IMR-90 (cell line): Measurements from ENCODE around the gene CHN2. TPM values are rescaled to one million over a fixed set of nuclear protein-coding genes. Genes with fewer than 3 reads are reported as not detected.

Experiments used
- ATAC-seq: fragments of 200-7000 bp; cut with Tn5 transposase; 2 replicates; pipeline ENCODE4 v1.9.1; 2020; ENCODE audit warnings: low read depth, mild to moderate bottlenecking, moderate library complexity
- BruUV-seq: library from RNA; stranded (reverse); fragments of 400-500 nt; replicated peaks from 2 replicates; lab custom pipeline; 2021; lab: Mats Ljungman, UMichigan
- CTCF ChIA-PET: fragments of 300-600 bp; formaldehyde crosslinking; extraction: SDS; loops from one replicate; lab custom pipeline; 2021; ENCODE audit warnings: antibody characterized with exemption; lab: Yijun Ruan, JAX
- POLR2A ChIA-PET: fragments of 300-600 bp; sonication (Branson Sonifier 250); formaldehyde crosslinking; loops from one replicate; lab custom pipeline; 2022; ENCODE audit warnings: antibody characterized with exemption; ENCODE audit not compliant: unreplicated experiment; lab: Charles Lee
- DNase-seq: peaks from one replicate; pipeline ENCODE4 v3.0.0; 2013
- H2AFZ ChIP-seq: replicated peaks from 2 replicates; pipeline ENCODE3; 2013; ENCODE audit warnings: low read length, mild to moderate bottlenecking; ENCODE audit not compliant: poor library complexity
- H2AK5ac ChIP-seq: 2 replicates; pipeline ENCODE4 v1.6.1; 2013; ENCODE audit warnings: low read depth, low read length, inconsistent platforms
- H2AK9ac ChIP-seq: replicated peaks from 2 replicates; pipeline ENCODE3; 2013; ENCODE audit warnings: mild to moderate bottlenecking, low read depth, low read length, moderate library complexity; ENCODE audit not compliant: poor library complexity
- H2BK120ac ChIP-seq: 2 replicates; pipeline ENCODE4 v1.6.1; 2013; ENCODE audit warnings: low read depth, low read length, inconsistent platforms
- H2BK15ac ChIP-seq: 3 replicates; pipeline ENCODE4 v1.6.1; 2013; ENCODE audit warnings: low read depth, low read length, inconsistent platforms
- H2BK20ac ChIP-seq: 2 replicates; pipeline ENCODE4 v1.6.1; 2013; ENCODE audit warnings: low read depth, mild to moderate bottlenecking, inconsistent platforms, low read length, moderate library complexity
- H2BK5ac ChIP-seq: 2 replicates; pipeline ENCODE4 v1.6.1; 2013; ENCODE audit warnings: mild to moderate bottlenecking, low read depth, low read length, inconsistent platforms; ENCODE audit not compliant: poor library complexity, severe bottlenecking
- H3K14ac ChIP-seq: replicated peaks from 2 replicates; pipeline ENCODE4 v1.6.1; 2013; ENCODE audit warnings: low read depth, low read length, inconsistent platforms
- H3K18ac ChIP-seq: 2 replicates; pipeline ENCODE4 v1.6.1; 2013; ENCODE audit warnings: low read depth, low read length, control low read depth
- H3K23ac ChIP-seq: 2 replicates; pipeline ENCODE4 v1.6.1; 2013; ENCODE audit warnings: low read depth, low read length, inconsistent platforms
- H3K27ac ChIP-seq: 2 replicates; pipeline ENCODE4 v1.5.1; 2013; ENCODE audit warnings: mild to moderate bottlenecking, control low read depth, low read length; ENCODE audit not compliant: insufficient read depth
- H3K27me3 ChIP-seq: 2 replicates; pipeline ENCODE4 v1.6.1; 2013; ENCODE audit warnings: low read length; ENCODE audit not compliant: control insufficient read depth, insufficient read depth
- H3K36me3 ChIP-seq: 2 replicates; pipeline ENCODE4 v1.6.1; 2013; ENCODE audit warnings: low read length, mixed read lengths; ENCODE audit not compliant: control insufficient read depth, insufficient read depth
- H3K4ac ChIP-seq: 2 replicates; pipeline ENCODE4 v1.6.1; 2013; ENCODE audit warnings: low read depth, low read length, inconsistent platforms
- H3K4me1 ChIP-seq: 2 replicates; pipeline ENCODE4 v1.6.1; 2013; ENCODE audit warnings: low read length, mixed read lengths; ENCODE audit not compliant: control insufficient read depth, insufficient read depth
- H3K4me2 ChIP-seq: 2 replicates; pipeline ENCODE4 v1.6.1; 2013; ENCODE audit warnings: low read depth, mild to moderate bottlenecking, control low read depth, low read length, moderate library complexity
- H3K4me3 ChIP-seq: 2 replicates; pipeline ENCODE4 v1.5.1; 2013; ENCODE audit warnings: low read depth, mild to moderate bottlenecking, control low read depth, low read length, moderate library complexity; ENCODE audit not compliant: insufficient read depth
- H3K56ac ChIP-seq: 2 replicates; pipeline ENCODE4 v1.6.1; 2013; ENCODE audit warnings: low read length, inconsistent platforms; ENCODE audit not compliant: insufficient read depth; ENCODE audit errors: extremely low read depth
- H3K79me1 ChIP-seq, 2 experiments: 2 replicates each; pipeline ENCODE4 v1.6.1; 2013; ENCODE audit warnings: low read length in 2 of 2, inconsistent platforms in 1 of 2, low read depth in 1 of 2
- H3K9ac ChIP-seq: 2 replicates; pipeline ENCODE4 v1.6.1; 2013; ENCODE audit warnings: low read depth, low read length, control low read depth
- H3K9me1 ChIP-seq: 2 replicates; pipeline ENCODE4 v1.6.1; 2013; ENCODE audit warnings: low read length, inconsistent platforms; ENCODE audit not compliant: insufficient read depth
- H3K9me3 ChIP-seq: 2 replicates; pipeline ENCODE4 v1.6.1; 2013; ENCODE audit warnings: low read length; ENCODE audit not compliant: control insufficient read depth, insufficient read depth
- H4K20me1 ChIP-seq: 2 replicates; pipeline ENCODE4 v1.6.1; 2013; ENCODE audit warnings: low read length, inconsistent platforms; ENCODE audit not compliant: insufficient read depth
- H4K5ac ChIP-seq: 2 replicates; pipeline ENCODE4 v1.6.1; 2013; ENCODE audit warnings: mild to moderate bottlenecking, low read depth, low read length, control low read depth
- H4K8ac ChIP-seq, 2 experiments: 2 replicates each; pipeline ENCODE4 v1.6.1; 2013; ENCODE audit warnings: low read depth in 2 of 2, low read length in 2 of 2, control low read depth in 1 of 2, inconsistent platforms in 1 of 2
- H4K91ac ChIP-seq: 2 replicates; pipeline ENCODE4 v1.6.1; 2013; ENCODE audit warnings: low read depth, low read length, inconsistent platforms; ENCODE audit not compliant: insufficient read depth
- CHD1 ChIP-seq: IDR thresholded peaks from 2 replicates; pipeline ENCODE4 v1.6.1; 2012; ENCODE audit warnings: low read depth, low read length, improper control_type of control experiment
- MAZ ChIP-seq: IDR thresholded peaks from 2 replicates; pipeline ENCODE4 v1.6.1; 2012; ENCODE audit warnings: low read depth, mild to moderate bottlenecking, low read length, improper control_type of control experiment, moderate library complexity, borderline replicate concordance
- RCOR1 ChIP-seq: IDR thresholded peaks from 2 replicates; pipeline ENCODE4 v1.6.1; 2012; ENCODE audit warnings: mild to moderate bottlenecking, low read length, improper control_type of control experiment; ENCODE audit not compliant: insufficient replicate concordance
- WGBS, 2 experiments: methylation state at CpG; one replicate each; pipeline versions ENCODE4 v1.1.5 to v1.1.7; 2013; ENCODE audit warnings: missing lambda C conversion rate in 2 of 2; ENCODE audit not compliant: insufficient read length in 1 of 2; ENCODE audit errors: extremely low coverage in 2 of 2; 5-methylcytosine and 5-hydroxymethylcytosine counted together
- dilution Hi-C: fragments of 300-500 bp; cut with HindIII; formaldehyde crosslinking; loops from one replicate; pipeline ENCODE4 v1.14.3; 2018; ENCODE audit warnings: low sequenced_read_pairs; ENCODE audit not compliant: unreplicated experiment
- in situ Hi-C: fragments of 300-500 bp; cut with MboI; formaldehyde crosslinking; loops from 3 replicates; pipeline ENCODE4 v1.14.3; 2019; ENCODE audit warnings: low sequenced_read_pairs, inconsistent platforms, mixed read lengths
- intact Hi-C: fragments of 100-400 bp; cut with micrococcal nuclease; formaldehyde crosslinking; loops from 2 replicates; pipeline ENCODE4 v1.10.0; 2022
- polyA plus RNA-seq, 3 experiments: library from polyadenylated mRNA; depleted of rRNA; stranded (reverse); fragments of >200 nt; gene quantifications; 2 replicates each; pipeline ENCODE4 v1.2.3, GENCODE V29; 2012; ENCODE audit warnings: low replicate concordance in 1 of 3
- total RNA-seq: library from RNA; depleted of rRNA; stranded (reverse); fragments of >200 nt; gene quantifications from 2 replicates; pipeline ENCODE4 v1.2.3, GENCODE V29; 2012

CHN2 gene
- total and polyA plus RNA-seq, 2 of the 4 experiments (the other 2 are of a cell fraction), result not detected

GRCh38 chr7:29359482-29360093 lies 165.0 kb downstream of the CHN2 start:
- Histone ChIP-seq H4K91ac (no peak overlapping the region), H3K23ac (no peak overlapping the region), H2BK5ac (no peak overlapping the region), H3K4ac (no peak overlapping the region), H2BK120ac (no peak overlapping the region), H2AFZ (no peak overlapping the region), H3K27ac (no peak overlapping the region), H3K9me3 (no peaks in the 10 kb centered on the region), H4K20me1 (no peaks in the 10 kb centered on the region), H3K36me3 (no peaks in the 10 kb centered on the region), H3K4me2 (no peak overlapping the region), H3K14ac (no peak overlapping the region), H2BK20ac (no peak overlapping the region), H2AK9ac (no peak overlapping the region), H4K5ac (no peak overlapping the region), H3K27me3 (no peaks in the 10 kb centered on the region), H3K4me3 (no peak overlapping the region), H2BK15ac (no peak overlapping the region), H4K8ac (no peak overlapping the region), H3K79me1 (no peaks in the 10 kb centered on the region), H3K9ac (no peak overlapping the region), H3K56ac (no peak overlapping the region), H2AK5ac (no peak overlapping the region), H3K18ac (no peak overlapping the region), H3K4me1 (no peaks in the 10 kb centered on the region), H3K9me1 (no peaks in the 10 kb centered on the region)
- POLR2A ChIA-PET, result no interaction called here
- dilution Hi-C loops (no loop called here), intact Hi-C loops (no loop called here), in situ Hi-C loops (no loop called here)
- ATAC-seq (no peak), DNase-seq (no peak)
- WGBS, 2 experiments, result no CpG with 5 or more reads among the region's 4 CpGs
- CTCF ChIA-PET, result no interaction called here
- BruUV-seq, result no TSS peak
- TF ChIP-seq CHD1 (no peak), MAZ (no peak), RCOR1 (no peak)
